NAMALWA (cell line): ENCODE data around the gene CHAMP1.

Experiments used
- DNase-seq: peaks from one replicate; pipeline ENCODE4 v3.0.0-alpha.2; 2015; ENCODE audit warnings: low spot score

CHAMP1 gene, protein sequence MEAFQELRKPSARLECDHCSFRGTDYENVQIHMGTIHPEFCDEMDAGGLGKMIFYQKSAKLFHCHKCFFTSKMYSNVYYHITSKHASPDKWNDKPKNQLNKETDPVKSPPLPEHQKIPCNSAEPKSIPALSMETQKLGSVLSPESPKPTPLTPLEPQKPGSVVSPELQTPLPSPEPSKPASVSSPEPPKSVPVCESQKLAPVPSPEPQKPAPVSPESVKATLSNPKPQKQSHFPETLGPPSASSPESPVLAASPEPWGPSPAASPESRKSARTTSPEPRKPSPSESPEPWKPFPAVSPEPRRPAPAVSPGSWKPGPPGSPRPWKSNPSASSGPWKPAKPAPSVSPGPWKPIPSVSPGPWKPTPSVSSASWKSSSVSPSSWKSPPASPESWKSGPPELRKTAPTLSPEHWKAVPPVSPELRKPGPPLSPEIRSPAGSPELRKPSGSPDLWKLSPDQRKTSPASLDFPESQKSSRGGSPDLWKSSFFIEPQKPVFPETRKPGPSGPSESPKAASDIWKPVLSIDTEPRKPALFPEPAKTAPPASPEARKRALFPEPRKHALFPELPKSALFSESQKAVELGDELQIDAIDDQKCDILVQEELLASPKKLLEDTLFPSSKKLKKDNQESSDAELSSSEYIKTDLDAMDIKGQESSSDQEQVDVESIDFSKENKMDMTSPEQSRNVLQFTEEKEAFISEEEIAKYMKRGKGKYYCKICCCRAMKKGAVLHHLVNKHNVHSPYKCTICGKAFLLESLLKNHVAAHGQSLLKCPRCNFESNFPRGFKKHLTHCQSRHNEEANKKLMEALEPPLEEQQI

DNA sequence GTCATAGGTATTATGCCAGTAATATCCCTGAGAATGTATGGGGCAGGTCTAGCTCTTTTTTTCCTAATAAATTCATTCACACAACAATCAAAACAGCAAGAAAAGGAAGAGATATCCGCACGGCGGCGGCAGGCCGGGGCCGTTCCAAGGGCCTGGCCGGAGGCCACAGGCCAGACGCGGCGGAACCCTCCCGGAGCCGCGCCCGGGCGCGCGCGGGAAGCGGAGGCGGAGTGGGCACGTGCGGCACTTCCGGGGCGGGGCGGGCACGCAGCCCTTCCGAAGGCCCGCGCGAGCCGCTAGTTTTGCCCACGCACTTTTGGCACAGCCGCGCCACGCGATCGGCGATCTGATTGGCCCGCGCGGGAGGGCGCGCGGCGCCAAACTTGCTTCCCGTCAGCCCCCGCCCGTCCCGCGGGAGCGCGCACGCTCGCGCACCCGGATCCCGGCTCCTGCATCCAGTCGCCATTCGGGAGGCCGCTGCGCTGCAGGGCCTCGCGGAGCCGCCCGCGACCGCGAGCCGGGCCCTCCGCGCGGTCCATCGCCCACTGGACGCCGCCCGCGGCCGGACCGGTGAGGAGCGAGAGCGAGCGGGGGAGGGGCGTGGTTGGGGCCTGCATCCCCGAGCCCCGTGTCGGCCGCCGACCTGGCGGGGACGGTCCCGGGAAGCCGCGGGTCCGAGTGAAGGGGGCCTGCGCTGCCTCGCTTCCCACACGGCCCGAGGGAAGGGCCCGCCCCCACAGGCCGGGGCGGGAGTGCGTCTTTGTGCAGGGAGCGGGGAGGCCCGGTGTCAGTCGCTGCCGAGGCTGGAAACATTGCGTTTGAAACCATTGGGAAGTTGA is at the start of gene CHAMP1:
Gene CHAMP1, plus strand, starts transcription at position 430 of the 839 bp plus-strand sequence. CDS start 9,340 bp downstream, outside the sequence.
- peak; percentile 95 for DNase-seq

DNA sequence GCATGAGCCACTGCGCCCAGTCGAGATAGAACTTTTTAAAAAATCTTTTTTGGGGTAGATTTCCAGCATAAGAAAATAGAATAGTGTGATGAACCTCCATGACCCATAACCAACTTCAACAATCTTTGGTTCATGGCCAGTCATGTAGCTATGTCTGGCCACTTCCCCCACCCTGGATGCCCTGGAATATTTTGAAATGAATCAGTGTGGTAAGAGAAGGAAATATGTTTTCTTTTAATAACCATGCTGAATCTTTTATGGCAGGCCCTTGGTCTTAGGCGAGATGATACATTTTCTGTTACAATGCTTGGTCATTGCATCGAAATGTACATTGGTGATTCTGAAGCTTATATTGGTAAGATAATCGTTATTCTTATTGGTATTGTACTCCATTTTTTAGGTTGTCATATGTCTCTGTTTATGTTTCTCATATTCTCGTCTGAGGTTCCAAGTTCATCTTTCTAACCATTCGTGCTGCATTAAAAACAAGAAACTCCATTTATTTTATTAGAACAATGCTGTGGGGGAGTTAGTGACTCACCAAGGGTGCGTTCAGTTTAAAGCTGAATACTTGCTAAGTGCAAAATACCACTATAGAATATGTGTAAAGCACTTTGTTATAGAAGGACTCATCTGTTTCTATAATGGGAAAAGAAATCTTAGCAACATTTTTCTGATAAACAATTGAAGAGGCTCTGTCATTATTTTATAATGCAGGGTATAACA is 49.3 kb upstream of the CHAMP1 start:
- DNase-seq, result no peak

- no peak for DNase-seq
These were observed 48.1 kb upstream of the CHAMP1 start for GRCh38 chr13:114266241-114266640.

DNA sequence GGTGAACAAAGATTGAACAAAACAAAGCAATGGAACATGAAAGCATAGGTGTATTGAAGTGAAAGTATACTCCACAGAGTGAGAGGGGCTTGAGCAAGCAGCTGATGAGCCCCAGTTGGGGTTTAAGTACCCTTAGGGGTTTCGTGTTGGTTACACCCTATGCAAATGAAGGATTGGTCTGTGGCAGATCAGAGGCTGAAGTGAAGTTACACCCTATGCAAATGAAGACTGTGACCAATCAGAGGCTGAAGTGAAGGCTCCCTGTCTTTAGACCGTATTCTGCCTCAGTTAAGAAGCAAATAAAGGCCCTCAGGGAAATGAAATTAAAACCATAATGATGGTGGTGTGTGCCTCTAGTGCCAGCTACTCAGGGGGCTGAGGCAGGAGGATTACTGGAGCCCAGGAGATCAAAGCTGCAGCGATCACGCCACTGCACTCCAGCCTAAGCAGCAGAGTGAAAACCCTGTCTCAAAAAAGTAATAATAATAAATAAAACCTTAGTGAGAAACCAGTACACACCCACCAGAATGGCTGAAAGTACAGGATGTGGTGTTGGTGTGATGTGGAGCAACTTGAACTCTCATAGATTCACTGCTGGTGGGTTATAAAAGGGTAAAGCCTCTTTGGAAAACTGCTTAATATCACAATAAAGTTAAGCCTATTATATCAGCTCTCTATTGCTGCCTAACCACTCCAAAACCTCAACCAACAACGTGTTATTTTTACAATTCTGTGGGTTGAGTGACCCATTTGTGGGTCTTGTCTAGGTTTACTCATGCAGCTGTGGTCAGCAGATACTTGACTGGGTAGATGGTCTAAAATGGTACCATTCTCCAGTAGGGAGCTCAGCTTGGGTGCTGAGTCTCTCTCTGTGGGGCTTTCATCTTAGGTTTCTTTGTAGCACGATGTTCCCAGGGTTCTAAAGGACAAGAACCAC is 45.7 kb upstream of the CHAMP1 start:
- peak; percentile 22 for DNase-seq

DNA sequence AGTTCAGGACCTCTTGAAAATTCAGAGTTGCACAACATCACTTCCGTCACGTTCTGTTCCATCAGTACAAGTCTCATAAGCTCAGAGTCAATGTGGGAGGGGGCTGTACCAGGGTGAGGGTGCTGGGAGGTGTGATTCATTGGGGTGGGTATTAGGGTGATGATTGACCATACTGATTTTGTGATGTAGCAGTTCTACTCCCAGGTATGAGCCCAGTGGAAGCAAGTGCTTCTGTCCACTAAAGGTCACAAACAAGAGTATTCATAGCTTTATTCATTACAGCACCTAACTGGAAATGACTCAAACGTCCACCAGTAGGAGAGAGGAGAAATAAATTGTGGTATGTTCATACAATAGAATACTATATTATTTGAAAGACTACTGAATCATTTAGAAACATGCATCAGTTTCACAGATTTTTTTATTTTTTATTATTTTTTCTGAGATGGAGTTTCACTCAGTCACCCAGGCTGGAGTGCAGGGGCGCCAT is 45.0 kb upstream of the CHAMP1 start:
- DNase-seq, result no peak

DNA sequence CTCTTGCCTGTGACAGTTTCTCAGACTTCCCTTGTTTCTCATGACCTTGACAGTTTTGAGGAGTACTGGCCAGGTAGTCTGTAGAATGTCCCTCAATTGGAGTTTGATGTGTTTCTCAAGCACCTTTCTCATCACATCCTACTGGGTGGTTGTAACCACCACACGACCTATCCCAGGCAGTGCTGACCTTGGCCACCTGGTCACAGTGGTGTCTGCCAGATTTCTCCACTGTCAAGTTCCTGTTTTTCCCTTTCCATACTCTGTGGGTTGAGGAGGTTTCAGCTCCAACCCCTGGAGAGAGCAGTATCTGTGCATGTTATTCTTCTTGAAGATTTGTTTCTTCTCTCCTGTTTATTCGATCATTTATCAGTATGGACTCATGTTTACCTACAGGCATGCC is 41.3 kb upstream of the CHAMP1 start:
- DNase-seq, result no peak

DNA sequence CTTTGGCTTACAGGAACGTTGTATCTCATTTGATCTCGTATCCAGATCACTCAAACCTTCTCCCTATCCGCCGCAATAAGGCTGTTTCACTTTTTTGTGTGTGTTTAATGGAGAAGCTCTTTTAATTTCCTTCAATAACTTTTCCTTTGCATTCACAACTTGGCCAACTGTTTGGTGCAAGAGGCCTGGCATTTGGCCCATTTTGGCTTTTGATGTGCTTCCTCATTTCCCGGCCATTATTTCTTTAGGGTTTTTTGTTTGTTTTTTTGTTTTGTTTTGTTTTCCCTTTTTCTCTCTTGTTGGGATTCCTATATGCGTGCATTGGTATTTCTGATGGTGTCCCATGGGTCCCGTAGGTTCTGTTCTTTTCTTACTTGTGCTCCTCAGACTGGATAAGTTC is 39.0 kb upstream of the CHAMP1 start:
- DNase-seq, result no peak

DNA sequence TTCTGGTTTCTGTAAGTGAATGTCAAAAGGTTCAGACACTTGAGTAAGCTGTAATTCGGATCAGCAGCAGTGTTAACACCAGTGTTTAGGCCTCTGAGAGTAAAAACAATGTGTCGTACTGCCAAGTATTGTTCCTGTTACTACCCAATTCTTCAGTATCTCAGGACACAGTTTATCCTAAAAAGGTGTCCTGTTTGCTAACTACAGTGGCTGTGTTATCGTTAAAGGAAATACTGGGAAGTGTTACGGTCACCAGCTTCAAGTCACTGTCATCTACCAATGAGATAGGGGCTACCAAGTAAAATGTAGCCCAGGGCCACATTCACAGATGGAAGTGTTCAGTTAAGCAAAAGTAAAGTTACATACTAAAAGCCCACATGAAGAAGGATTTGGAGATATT is 35.2 kb upstream of the CHAMP1 start:
- DNase-seq, result no peak

DNA sequence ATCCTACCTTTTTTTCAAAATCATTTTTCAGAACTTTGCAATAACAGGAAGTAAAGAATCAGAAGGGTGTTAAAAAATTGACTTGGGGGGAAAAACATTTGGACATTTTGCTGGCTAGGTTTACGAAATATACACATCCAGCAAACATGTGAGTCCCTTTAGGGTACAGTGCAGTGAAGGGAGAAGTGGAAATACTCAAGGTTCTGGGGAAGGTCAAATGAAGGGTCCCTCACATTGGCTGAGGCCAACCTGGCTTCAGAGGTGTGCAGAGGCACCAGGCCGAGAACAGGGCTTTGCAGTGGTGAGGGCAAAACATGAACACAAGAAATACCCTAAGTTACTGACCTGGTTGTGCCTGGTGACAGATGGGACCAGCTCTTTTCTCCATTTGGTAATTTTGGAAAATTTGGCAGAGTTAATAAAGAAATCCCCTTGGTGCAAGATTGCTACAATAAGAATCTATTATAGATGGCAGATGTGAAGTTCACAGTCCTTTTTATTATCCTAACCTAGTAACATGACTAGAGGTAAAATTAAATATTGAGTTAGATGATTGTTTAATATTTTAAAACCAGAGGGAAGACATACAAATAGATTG is 34.4 kb upstream of the CHAMP1 start:
- peak; percentile 51 for DNase-seq

- peak; percentile 95 for DNase-seq
These were observed 32.8 kb upstream of the CHAMP1 start, which contains the start of gene UPF3A for GRCh38 chr13:114281351-114282040. TSS of gene UPF3A (plus strand) at chr13:114281601. CDS start at chr13:114281640, 39 bp downstream.

GRCh38 chr13:114282041-114282670 is 32.1 kb upstream of the CHAMP1 start:
- DNase-seq, result peak; percentile 91

- peak; percentile 21 for DNase-seq
These were observed 30.7 kb upstream of the CHAMP1 start for GRCh38 chr13:114283576-114283975.

GRCh38 chr13:114284680-114285079 is 29.6 kb upstream of the CHAMP1 start:
- DNase-seq, result no peak

DNA sequence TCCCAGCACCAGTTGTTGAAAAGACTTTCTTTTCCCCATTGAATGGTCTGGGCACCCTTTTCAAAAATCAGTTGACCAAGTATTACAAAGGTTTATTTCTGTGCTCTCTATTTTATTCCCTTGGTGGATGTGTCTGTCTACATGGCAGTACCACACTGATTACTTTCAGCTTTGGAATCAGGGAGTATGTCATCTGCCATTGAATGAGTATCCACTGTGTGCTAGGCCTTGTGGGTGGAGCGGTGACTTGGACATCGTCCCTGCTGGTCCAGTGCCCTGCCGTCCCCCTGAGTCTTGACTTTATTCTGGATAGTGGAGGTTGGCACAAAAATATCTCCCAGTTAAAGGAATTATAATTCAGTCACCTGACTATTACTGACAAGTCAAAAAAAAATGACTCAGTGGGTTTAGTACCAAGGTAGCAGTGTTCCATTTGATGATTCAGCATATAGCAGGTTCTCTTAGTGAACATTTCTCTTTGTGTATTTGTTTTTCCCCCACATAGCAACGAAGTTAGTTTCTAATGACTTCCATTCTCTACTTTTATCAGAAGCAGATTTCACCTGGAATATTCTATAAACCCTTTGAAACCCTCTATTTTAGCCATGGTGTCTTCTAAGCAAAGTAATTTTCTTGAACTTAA is 29.0 kb upstream of the CHAMP1 start:
- no peak for DNase-seq

GRCh38 chr13:114286808-114287207 is 27.5 kb upstream of the CHAMP1 start:
- DNase-seq, result no peak

GRCh38 chr13:114288157-114288591 is 26.1 kb upstream of the CHAMP1 start:
- no peak for DNase-seq

GRCh38 chr13:114296448-114296847 is 17.9 kb upstream of the CHAMP1 start:
- DNase-seq, result no peak

DNA sequence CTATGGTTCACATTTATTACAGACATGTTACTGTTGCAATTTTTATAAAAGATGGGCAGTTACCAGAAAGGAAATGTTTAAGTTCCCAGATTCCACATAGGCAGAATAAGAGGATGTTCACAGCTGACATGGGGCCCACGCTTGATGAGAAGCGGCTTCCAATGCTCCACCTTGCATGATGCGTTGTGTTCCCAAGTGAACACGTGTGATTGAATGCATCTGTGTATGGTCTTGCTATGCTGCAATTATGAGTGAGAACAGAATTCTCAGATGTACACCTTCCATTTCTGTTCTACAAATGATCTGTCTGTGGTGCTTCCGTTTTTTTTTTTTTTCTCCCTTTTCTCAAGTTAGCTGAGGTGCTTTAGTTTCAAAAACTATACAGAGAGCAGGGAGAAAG is 17.4 kb upstream of the CHAMP1 start:
- DNase-seq, result no peak
